ENCODE data around the gene RFX1.

DNA sequence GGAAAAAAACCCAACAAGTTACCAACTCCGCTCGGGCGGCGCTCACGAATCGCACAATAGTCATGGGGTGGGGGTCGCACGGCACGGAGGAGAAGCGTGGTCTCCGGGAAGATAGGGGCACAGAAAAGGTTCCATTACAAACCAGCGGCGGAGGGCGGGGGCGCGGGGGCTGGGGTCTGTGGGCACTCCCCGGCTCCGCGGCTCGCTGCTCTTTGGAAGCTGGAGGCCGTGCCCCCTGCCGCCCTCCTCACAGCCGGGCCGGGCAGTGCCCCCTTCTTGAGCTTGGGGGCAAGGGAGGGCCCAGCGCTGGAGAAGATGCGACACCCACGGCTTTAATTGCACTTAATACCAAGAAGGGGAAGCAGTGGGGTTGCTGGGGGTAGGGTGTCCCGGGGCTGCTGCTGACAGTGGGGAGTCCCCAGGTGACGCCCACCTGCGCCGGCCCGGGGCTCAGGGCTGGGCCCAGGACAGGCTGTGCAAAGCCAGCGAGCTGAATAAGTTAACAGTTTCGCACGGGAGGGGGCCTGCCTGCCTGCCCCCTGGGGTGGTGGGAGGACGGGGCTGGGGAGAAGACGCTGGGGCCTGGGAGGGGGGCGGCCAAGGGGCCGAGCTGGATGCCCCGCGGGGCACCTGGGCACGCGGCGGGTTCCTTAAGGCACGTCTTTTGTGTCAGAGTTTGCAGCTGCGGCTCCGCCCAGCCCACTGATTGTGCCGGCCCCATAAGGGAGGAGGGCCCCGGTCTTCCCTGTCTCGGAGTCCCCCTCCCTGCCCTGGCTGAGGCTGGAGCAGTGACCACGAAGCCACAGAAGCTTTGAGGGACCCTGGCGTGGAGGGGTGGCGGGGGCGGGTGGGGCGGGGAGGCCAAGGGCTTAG is 44.1 kb downstream of the RFX1 start:
- TF ChIP-seq, protein P1, sequence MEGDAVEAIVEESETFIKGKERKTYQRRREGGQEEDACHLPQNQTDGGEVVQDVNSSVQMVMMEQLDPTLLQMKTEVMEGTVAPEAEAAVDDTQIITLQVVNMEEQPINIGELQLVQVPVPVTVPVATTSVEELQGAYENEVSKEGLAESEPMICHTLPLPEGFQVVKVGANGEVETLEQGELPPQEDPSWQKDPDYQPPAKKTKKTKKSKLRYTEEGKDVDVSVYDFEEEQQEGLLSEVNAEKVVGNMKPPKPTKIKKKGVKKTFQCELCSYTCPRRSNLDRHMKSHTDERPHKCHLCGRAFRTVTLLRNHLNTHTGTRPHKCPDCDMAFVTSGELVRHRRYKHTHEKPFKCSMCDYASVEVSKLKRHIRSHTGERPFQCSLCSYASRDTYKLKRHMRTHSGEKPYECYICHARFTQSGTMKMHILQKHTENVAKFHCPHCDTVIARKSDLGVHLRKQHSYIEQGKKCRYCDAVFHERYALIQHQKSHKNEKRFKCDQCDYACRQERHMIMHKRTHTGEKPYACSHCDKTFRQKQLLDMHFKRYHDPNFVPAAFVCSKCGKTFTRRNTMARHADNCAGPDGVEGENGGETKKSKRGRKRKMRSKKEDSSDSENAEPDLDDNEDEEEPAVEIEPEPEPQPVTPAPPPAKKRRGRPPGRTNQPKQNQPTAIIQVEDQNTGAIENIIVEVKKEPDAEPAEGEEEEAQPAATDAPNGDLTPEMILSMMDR (conservative IDR thresholded peaks at IDR 0.05; ENCODE audit: low read length), result no peak
- TF ChIP-seq EZH2phosphoT487 (IDR thresholded peaks at IDR 0.05; ENCODE audit: borderline replicate concordance, low read depth, low read length), result no peak

All from OCI-LY7 (cell line).